ENCODE measurements around the gene C17orf107.

GRCh38 chr17:4920351-4921048 lies 21.2 kb downstream of the C17orf107 start:
- TF ChIP-seq ELF4 (IDR thresholded peaks at IDR 0.05) (no peak), BHLHE40 (IDR thresholded peaks at IDR 0.05; ENCODE audit: borderline replicate concordance) (no peak), SUZ12 (IDR thresholded peaks at IDR 0.05) (no peak), FOXM1 (IDR thresholded peaks at IDR 0.05; ENCODE audit: borderline replicate concordance) (no peak), FOXK2 (IDR thresholded peaks at IDR 0.05) (no peak), LEF1 (IDR thresholded peaks at IDR 0.05; ENCODE audit: borderline replicate concordance) (no peak), SP1 (IDR thresholded peaks at IDR 0.05) (no peak), HDGF (IDR thresholded peaks at IDR 0.05; ENCODE audit: borderline replicate concordance) (no peak), TARDBP (IDR thresholded peaks at IDR 0.05) (no peak), ZNF384 (IDR thresholded peaks at IDR 0.05) (no peak), CTBP1 (IDR thresholded peaks at IDR 0.05; ENCODE audit: borderline replicate concordance) (no peak)

All from HEK293T (cell line).